PC-9 (cell line): ENCODE results near the gene IMMP2L. TPM values are rescaled to one million over a fixed set of nuclear protein-coding genes. Genes with fewer than 3 reads are reported as not detected.

ENCODE experiments used
- BruUV-seq: library from RNA; stranded (reverse); fragments of 400-500 nt; replicated peaks from 2 replicates; lab custom pipeline; 2021; lab: Mats Ljungman, UMichigan
- CTCF ChIA-PET: fragments of 300-600 bp; sonication (Branson Sonifier 250); formaldehyde crosslinking; loops from one replicate; lab custom pipeline; 2022; ENCODE audit warnings: antibody characterized with exemption; lab: Charles Lee
- POLR2A ChIA-PET: fragments of 300-600 bp; sonication (Branson Sonifier 250); formaldehyde crosslinking; loops from one replicate; lab custom pipeline; 2022; ENCODE audit warnings: antibody characterized with exemption; ENCODE audit not compliant: unreplicated experiment; lab: Charles Lee
- DNase-seq, 2 experiments: peaks; one replicate each; pipeline versions ENCODE4 v3.0.0 to v3.0.0-alpha.2; 2015 to 2022; ENCODE audit warnings: mixed read lengths in 1 of 2
- H2AFZ ChIP-seq: fragments of 200-600 bp; sonication (generic); 2 replicates; pipeline ENCODE4 v1.8.1; 2017; ENCODE audit warnings: antibody characterized with exemption
- H3F3A ChIP-seq: fragments of 200-600 bp; sonication (generic); 2 replicates; pipeline ENCODE4 v1.8.1; 2017; ENCODE audit warnings: antibody characterized with exemption, mild to moderate bottlenecking, low read depth; ENCODE audit not compliant: insufficient read depth
- H3K27ac ChIP-seq: fragments of 200-600 bp; sonication (generic); 2 replicates; pipeline ENCODE4 v1.6.1; 2016; ENCODE audit warnings: mixed run types
- H3K27me3 ChIP-seq: fragments of 200-600 bp; sonication (generic); 2 replicates; pipeline ENCODE4 v1.6.1; 2016; ENCODE audit warnings: low read depth, mixed run types; ENCODE audit not compliant: insufficient read depth
- H3K36me3 ChIP-seq: fragments of 200-600 bp; sonication (generic); 2 replicates; pipeline ENCODE4 v1.6.1; 2016; ENCODE audit warnings: low read depth, mixed run types
- H3K4me1 ChIP-seq: fragments of 200-600 bp; sonication (generic); replicated peaks from 2 replicates; pipeline ENCODE4 v1.6.1; 2016; ENCODE audit warnings: mixed run types; ENCODE audit not compliant: insufficient read depth
- H3K4me2 ChIP-seq: fragments of 200-600 bp; sonication (generic); 2 replicates; pipeline ENCODE4 v1.6.1; 2017; ENCODE audit warnings: mixed run types
- H3K4me3 ChIP-seq: fragments of 200-600 bp; sonication (generic); 2 replicates; pipeline ENCODE4 v1.6.1; 2016; ENCODE audit warnings: mixed run types
- H3K79me2 ChIP-seq: fragments of 200-600 bp; sonication (generic); 2 replicates; pipeline ENCODE4 v1.6.1; 2017; ENCODE audit warnings: low read depth, mixed run types
- H3K9me2 ChIP-seq: fragments of 200-600 bp; sonication (generic); 2 replicates; pipeline ENCODE4 v1.8.1; 2017; ENCODE audit warnings: mild to moderate bottlenecking; ENCODE audit not compliant: insufficient read depth
- H3K9me3 ChIP-seq: fragments of 200-600 bp; sonication (generic); 2 replicates; pipeline ENCODE4 v1.8.1; 2016; ENCODE audit warnings: low read depth; ENCODE audit not compliant: insufficient read depth
- H4K20me1 ChIP-seq: fragments of 200-600 bp; sonication (generic); 2 replicates; pipeline ENCODE4 v1.8.1; 2017; ENCODE audit not compliant: insufficient read depth
- CTCF ChIP-seq: fragments of 200-600 bp; sonication (generic); conservative IDR thresholded peaks from 2 replicates; pipeline ENCODE4 v1.6.1; 2017; ENCODE audit warnings: mixed run types, antibody characterized with exemption, mild to moderate bottlenecking, moderate library complexity
- EZH2 ChIP-seq: fragments of 200-600 bp; sonication (generic); IDR thresholded peaks from 2 replicates; pipeline ENCODE4 v1.8.0; 2017; ENCODE audit warnings: antibody characterized with exemption, low read depth
- intact Hi-C: fragments of 100-400 bp; cut with micrococcal nuclease; formaldehyde crosslinking; loops from one replicate; pipeline ENCODE4 v1.10.0; 2022; ENCODE audit not compliant: unreplicated experiment
- total RNA-seq: library from RNA; stranded (reverse); gene quantifications from 2 replicates; pipeline ENCODE4 v1.2.3, GENCODE V29; 2021

IMMP2L gene
- total RNA-seq, 1 experiment from 2014 or later = 40.5 TPM

- TF ChIP-seq EZH2 = no peak
- no peak for TF ChIP-seq CTCF
- CTCF ChIA-PET = no interaction called here
Observed at GRCh38 chr7:111226800-111227199, 335.5 kb downstream of the IMMP2L start.

DNA sequence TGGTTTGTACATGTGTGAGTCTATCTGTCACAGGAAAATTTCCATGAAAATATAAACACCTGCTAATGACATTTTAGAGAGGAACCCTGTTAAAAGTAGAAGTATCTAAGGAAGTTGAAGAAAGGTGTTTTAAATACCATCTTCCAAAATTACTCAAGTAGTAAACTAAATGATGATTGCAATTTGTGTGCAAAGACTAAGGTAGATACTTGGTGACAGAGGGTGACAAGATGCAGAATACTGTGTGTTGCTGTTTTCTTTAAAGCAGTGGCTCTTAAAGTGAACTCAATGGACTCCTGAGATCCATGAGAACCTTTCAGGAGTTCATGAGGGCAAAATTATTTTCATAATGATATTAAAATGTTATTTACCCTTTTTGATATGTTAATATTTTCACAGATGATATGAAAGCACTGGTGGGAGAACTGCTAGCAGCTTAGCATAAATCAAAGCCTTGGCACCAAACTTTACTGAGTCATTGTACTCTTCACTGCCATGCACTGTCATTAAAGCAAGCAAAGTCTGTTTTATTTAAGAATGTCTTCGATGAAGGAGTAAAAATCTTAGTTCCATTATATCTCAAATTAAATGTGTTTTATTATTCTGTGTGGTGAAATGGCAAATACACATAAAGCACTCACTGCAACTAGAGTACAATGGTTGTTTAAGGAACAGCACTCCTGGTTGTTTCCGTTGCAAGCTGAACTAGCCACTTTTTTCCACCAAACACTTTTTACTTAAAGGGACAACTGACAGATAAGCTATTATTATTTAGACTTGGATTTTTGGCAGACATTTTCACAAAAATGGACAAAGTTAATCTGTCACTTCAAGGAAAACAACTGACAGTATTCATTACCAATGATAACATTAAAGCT is 337.7 kb downstream of the IMMP2L start:
- H3K9me2 ChIP-seq = no peaks in the 10 kb centered on the region; the same call in 1 of the 2 replicates
- no peaks in the 10 kb centered on the region for H4K20me1 ChIP-seq
- H3K4me2 ChIP-seq = no peak overlapping the region
- H3K27ac ChIP-seq = no peak overlapping the region
- H3F3A ChIP-seq = no peaks in the 10 kb centered on the region
- no peak overlapping the region for H2AFZ ChIP-seq
- no peaks in the 10 kb centered on the region for H3K9me3 ChIP-seq
- H3K4me3 ChIP-seq = no peak overlapping the region
- no peak for TF ChIP-seq EZH2
- TF ChIP-seq CTCF = no peak
- BruUV-seq = no TSS peak
- CTCF ChIA-PET = no interaction called here
- no peaks in the 10 kb centered on the region for H3K36me3 ChIP-seq
- no peaks in the 10 kb centered on the region for H3K4me1 ChIP-seq
- no peaks in the 10 kb centered on the region for H3K79me2 ChIP-seq
- no peaks in the 10 kb centered on the region for H3K27me3 ChIP-seq
- no peak for DNase-seq
- intact Hi-C loops = no loop called here
- POLR2A ChIA-PET = no interaction called here

More at GRCh38 chr7:111226800-111227199, 335.5 kb downstream of the IMMP2L start:
- H3K36me3 ChIP-seq = no peaks in the 10 kb centered on the region
- no peaks in the 10 kb centered on the region for H3K27me3 ChIP-seq
- POLR2A ChIA-PET = no interaction called here
- DNase-seq = no peak
- H2AFZ ChIP-seq = no peak overlapping the region
- H3K4me1 ChIP-seq = peaks cover under 1% of the 10 kb centered on the region; the same call in 1 of the 2 replicates
- no peaks in the 10 kb centered on the region for H3K79me2 ChIP-seq
- H3K9me2 ChIP-seq = no peaks in the 10 kb centered on the region; the same call in 1 of the 2 replicates
- no peaks in the 10 kb centered on the region for H3F3A ChIP-seq
- H3K4me2 ChIP-seq = no peak overlapping the region
- no peaks in the 10 kb centered on the region for H3K9me3 ChIP-seq
- no peak overlapping the region for H3K27ac ChIP-seq
- no peaks in the 10 kb centered on the region for H4K20me1 ChIP-seq
- intact Hi-C loops = no loop called here
- BruUV-seq = no TSS peak
- no peak overlapping the region for H3K4me3 ChIP-seq

DNA sequence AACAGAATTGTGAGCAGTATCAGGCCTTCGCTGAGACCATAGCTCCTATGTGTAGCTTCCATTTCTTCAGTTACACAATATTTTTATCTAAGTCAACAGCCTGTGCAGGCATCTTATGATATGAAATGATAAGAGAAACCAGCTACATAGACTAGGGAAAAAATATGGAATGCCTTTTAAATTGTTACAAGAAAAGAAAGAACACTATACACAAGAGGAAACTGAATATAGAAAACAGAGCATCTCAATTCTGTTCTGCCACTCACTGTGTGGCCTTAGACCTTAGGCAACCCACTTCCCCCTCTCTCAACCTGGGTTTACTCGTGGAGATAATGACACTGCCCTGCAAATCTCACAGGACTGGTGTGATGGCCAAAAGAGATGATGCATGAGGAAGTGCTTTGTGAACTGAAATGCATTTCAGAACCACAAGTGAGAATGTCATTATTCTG is 338.5 kb downstream of the IMMP2L start:
- TF ChIP-seq CTCF (no peak), EZH2 (no peak)
- no TSS peak for BruUV-seq
- no peaks in the 10 kb centered on the region; the same call in 1 of the 2 replicates for H3K9me2 ChIP-seq
- ChIA-PET CTCF (no interaction called here), POLR2A (no interaction called here)
- intact Hi-C loops = no loop called here
- no peaks in the 10 kb centered on the region for H3F3A ChIP-seq
- H3K4me3 ChIP-seq = no peak overlapping the region
- H3K4me1 ChIP-seq = no peaks in the 10 kb centered on the region
- H3K4me2 ChIP-seq = no peak overlapping the region
- no peaks in the 10 kb centered on the region for H3K36me3 ChIP-seq
- H3K27me3 ChIP-seq = no peaks in the 10 kb centered on the region
- H2AFZ ChIP-seq = no peak overlapping the region
- H4K20me1 ChIP-seq = no peaks in the 10 kb centered on the region
- no peak overlapping the region for H3K27ac ChIP-seq
- H3K9me3 ChIP-seq = no peaks in the 10 kb centered on the region
- DNase-seq = no peak
- no peaks in the 10 kb centered on the region for H3K79me2 ChIP-seq
